SU-DHL-6 (cell line): ENCODE measurements around the gene USP11.
A peak's percentile ranks its signal among the peaks of the same experiment; 100 is the strongest.

ENCODE experiments used
- H2AFZ ChIP-seq: fragments of 200-600 bp; sonication (generic); 2 replicates; pipeline ENCODE4 v1.6.1; 2014; ENCODE audit warnings: low read depth, mild to moderate bottlenecking, moderate library complexity, mixed read lengths, antibody characterized with exemption, low read length; ENCODE audit not compliant: severe bottlenecking
- H3F3A ChIP-seq: fragments of 200-600 bp; shearing (Covaris generic); 2 replicates; pipeline ENCODE4 v1.6.0; 2016; ENCODE audit warnings: antibody characterized with exemption, mild to moderate bottlenecking; ENCODE audit not compliant: insufficient read depth
- H3K27ac ChIP-seq: fragments of 200-600 bp; sonication (generic); 2 replicates; pipeline ENCODE4 v1.5.1; 2016; ENCODE audit warnings: low read depth, mild to moderate bottlenecking, low read length, moderate library complexity, mixed read lengths
- H3K27me3 ChIP-seq: fragments of 200-600 bp; sonication (generic), shearing (Covaris generic); 2 replicates; pipeline ENCODE4 v1.6.0; 2014; ENCODE audit warnings: mild to moderate bottlenecking, low read length
- H3K36me3 ChIP-seq: fragments of 200-600 bp; sonication (generic); 2 replicates; pipeline ENCODE4 v1.6.1; 2014; ENCODE audit warnings: mild to moderate bottlenecking, low read length, mixed read lengths
- H3K4me2 ChIP-seq: fragments of 300-600, 200-600 bp; shearing (Covaris generic), sonication (generic); 2 replicates; pipeline ENCODE4 v1.6.0; 2014; ENCODE audit warnings: low read length, low read depth, mild to moderate bottlenecking; ENCODE audit not compliant: poor library complexity, severe bottlenecking
- H3K4me3 ChIP-seq: fragments of 200-600 bp; sonication (generic); 2 replicates; pipeline ENCODE4 v1.5.1; 2014; ENCODE audit warnings: antibody characterized with exemption, low read length, mild to moderate bottlenecking, mixed read lengths; ENCODE audit not compliant: insufficient read depth, poor library complexity, severe bottlenecking
- H3K79me2 ChIP-seq: fragments of 200-600 bp; sonication (generic); 2 replicates; pipeline ENCODE4 v1.6.1; 2014; ENCODE audit warnings: mild to moderate bottlenecking, low read length, moderate library complexity; ENCODE audit not compliant: insufficient read depth
- H3K9ac ChIP-seq: fragments of 200-600 bp; sonication (generic); 2 replicates; pipeline ENCODE4 v1.7.0; 2014; ENCODE audit warnings: mild to moderate bottlenecking, low read length
- H3K9me2 ChIP-seq: fragments of 200-600 bp; sonication (generic); replicated peaks from 2 replicates; pipeline ENCODE4 v1.6.1; 2014; ENCODE audit warnings: low read length; ENCODE audit not compliant: insufficient read depth
- H3K9me3 ChIP-seq: fragments of 200-600 bp; sonication (generic); 2 replicates; pipeline ENCODE4 v1.6.1; 2014; ENCODE audit warnings: low read length, mixed read lengths; ENCODE audit not compliant: insufficient read depth
- H4K20me1 ChIP-seq: fragments of 200-600 bp; sonication (generic); 2 replicates; pipeline ENCODE4 v1.6.1; 2014; ENCODE audit warnings: low read depth, mild to moderate bottlenecking, antibody characterized with exemption, low read length, moderate library complexity, mixed read lengths
- CTCF ChIP-seq: fragments of 200-600 bp; sonication (generic); IDR thresholded peaks from one replicate; pipeline ENCODE4 v1.5.1; 2017; ENCODE audit warnings: antibody characterized with exemption, mild to moderate bottlenecking, low read length, moderate library complexity; ENCODE audit not compliant: insufficient read depth, poor library complexity, severe bottlenecking
- EZH2phosphoT487 ChIP-seq: fragments of 200-600 bp; sonication (generic), shearing (Covaris generic); conservative IDR thresholded peaks from 2 replicates; pipeline ENCODE4 v1.6.1; 2018; ENCODE audit warnings: mild to moderate bottlenecking, antibody characterized with exemption, low read length, moderate library complexity, mixed read lengths

The USP11 gene

GRCh38 chrX:47191331-47191730, 41.5 kb upstream of the USP11 start:
- Histone ChIP-seq H3K9me3 (no peaks in the 10 kb centered on the region), H3K4me2 (peak overlapping the region; percentile 86), H2AFZ (peak overlapping the region; percentile 39), H3K79me2 (peaks cover 31% of the 10 kb centered on the region), H3K36me3 (no peaks in the 10 kb centered on the region), H4K20me1 (no peaks in the 10 kb centered on the region), H3K27ac (peak overlapping the region; percentile 93), H3K27me3 (no peaks in the 10 kb centered on the region), H3K9me2 (no peaks in the 10 kb centered on the region), H3K4me3 (peak overlapping the region; percentile 99), H3F3A (peaks cover 35% of the 10 kb centered on the region), H3K9ac (peak overlapping the region; percentile 98)
- TF ChIP-seq CTCF (no peak), EZH2phosphoT487 (no peak)

- TF ChIP-seq EZH2phosphoT487 (no peak), CTCF (no peak)
- Histone ChIP-seq H3K79me2 (peaks cover 37% of the 10 kb centered on the region), H3K36me3 (no peaks in the 10 kb centered on the region), H3K4me3 (peak overlapping the region; percentile 99), H3F3A (peaks cover 35% of the 10 kb centered on the region), H3K4me2 (peak overlapping the region; percentile 86), H3K9ac (peak overlapping the region; percentile 98), H3K27me3 (no peaks in the 10 kb centered on the region), H3K9me2 (no peaks in the 10 kb centered on the region), H4K20me1 (no peaks in the 10 kb centered on the region), H3K9me3 (no peaks in the 10 kb centered on the region), H3K27ac (peak overlapping the region; percentile 93), H2AFZ (no peak overlapping the region)
Measured at GRCh38 chrX:47191806-47192401, 40.9 kb upstream of the USP11 start.

- Histone ChIP-seq H3F3A (peaks cover 27% of the 10 kb centered on the region), H3K9me3 (no peaks in the 10 kb centered on the region), H3K27ac (peak within 1 kb of the TSS; percentile 93), H4K20me1 (no peaks in the 10 kb centered on the region), H3K27me3 (no peaks in the 10 kb centered on the region), H2AFZ (no peak within 1 kb of the TSS), H3K9ac (peak within 1 kb of the TSS; percentile 94), H3K36me3 (no peaks in the 10 kb centered on the region), H3K79me2 (peaks cover 53% of the 10 kb centered on the region), H3K4me3 (peak within 1 kb of the TSS; percentile 99), H3K4me2 (peak within 1 kb of the TSS; percentile 91), H3K9me2 (no peaks in the 10 kb centered on the region)
- TF ChIP-seq CTCF, result peak; percentile 35
- TF ChIP-seq EZH2phosphoT487, result no peak
Measured at GRCh38 chrX:47193475-47194193, 39.2 kb upstream of the USP11 start, which contains the start of gene UBA1. Gene UBA1 (plus strand): TSS chrX:47193829. CDS start chrX:47198803, 4,974 bp downstream.
